Calu3 (cell line): ENCODE measurements around the gene NNAT. TPM values are rescaled to one million over a fixed set of nuclear protein-coding genes. Genes with fewer than 3 reads are reported as not detected.

Experiments used
- BruUV-seq: library from RNA; stranded (reverse); fragments of 400-500 nt; replicated peaks from 2 replicates; lab custom pipeline; 2021; lab: Mats Ljungman, UMichigan
- CTCF ChIA-PET: fragments of 300-600 bp; sonication (Branson Sonifier 250); formaldehyde crosslinking; loops from one replicate; lab custom pipeline; 2022; ENCODE audit warnings: antibody characterized with exemption; lab: Charles Lee
- DNase-seq: peaks from one replicate; pipeline ENCODE4 v3.0.0; 2022
- H3K27ac Mint-ChIP-seq: one replicate; pipeline ENCODE4 v1.8.0; 2022; ENCODE audit warnings: mixed read lengths; ENCODE audit not compliant: unreplicated experiment
- H3K27me3 Mint-ChIP-seq: one replicate; pipeline ENCODE4 v1.8.0; 2022; ENCODE audit warnings: mixed read lengths; ENCODE audit not compliant: unreplicated experiment
- H3K36me3 Mint-ChIP-seq: one replicate; pipeline ENCODE4 v1.8.0; 2022; ENCODE audit warnings: mild to moderate bottlenecking, moderate library complexity, mixed read lengths; ENCODE audit not compliant: insufficient read depth, unreplicated experiment
- H3K4me1 Mint-ChIP-seq: one replicate; pipeline ENCODE4 v1.8.0; 2022; ENCODE audit warnings: mild to moderate bottlenecking, low read depth, mixed read lengths; ENCODE audit not compliant: unreplicated experiment
- H3K4me3 Mint-ChIP-seq: one replicate; pipeline ENCODE4 v1.8.0; 2022; ENCODE audit warnings: mild to moderate bottlenecking, low read depth, moderate library complexity, mixed read lengths; ENCODE audit not compliant: unreplicated experiment
- H3K9me3 Mint-ChIP-seq: one replicate; pipeline ENCODE4 v1.8.0; 2022; ENCODE audit warnings: low read depth, mixed read lengths; ENCODE audit not compliant: unreplicated experiment
- CTCF ChIP-seq: fragments of 200-600 bp; IDR thresholded peaks from one replicate; pipeline ENCODE4 v1.8.0; 2022; ENCODE audit warnings: antibody characterized with exemption; ENCODE audit not compliant: unreplicated experiment
- intact Hi-C: fragments of 100-400 bp; cut with micrococcal nuclease; formaldehyde crosslinking; loops from one replicate; pipeline ENCODE4 v1.10.0; 2022; ENCODE audit not compliant: unreplicated experiment
- total RNA-seq: library from RNA; stranded (reverse); gene quantifications from 2 replicates; pipeline ENCODE4 v1.2.3, GENCODE V29; 2022

Gene NNAT
- total RNA-seq, 1 experiment from 2014 or later, result not detected

- intact Hi-C loops, result no loop called here
- no peak for TF ChIP-seq CTCF
- Mint-ChIP-seq H3K4me3 (no peak overlapping the region), H3K27me3 (peaks cover 21% of the 10 kb centered on the region), H3K27ac (no peak overlapping the region), H3K4me1 (no peaks in the 10 kb centered on the region), H3K9me3 (peaks cover 2% of the 10 kb centered on the region), H3K36me3 (no peaks in the 10 kb centered on the region)
- DNase-seq, result no peak
- BruUV-seq, result no TSS peak
- CTCF ChIA-PET, result no interaction called here
Observed at GRCh38 chr20:37494796-37495195, 26.3 kb upstream of the NNAT start.

GRCh38 chr20:37498066-37498665, 22.9 kb upstream of the NNAT start:
- H3K4me3 Mint-ChIP-seq, result no peak overlapping the region
- no peak for DNase-seq
- intact Hi-C loops, result no loop called here
- no TSS peak for BruUV-seq
- H3K36me3 Mint-ChIP-seq, result no peaks in the 10 kb centered on the region
- no peak for TF ChIP-seq CTCF
- H3K27me3 Mint-ChIP-seq, result no peaks in the 10 kb centered on the region
- no peaks in the 10 kb centered on the region for H3K9me3 Mint-ChIP-seq
- H3K4me1 Mint-ChIP-seq, result no peaks in the 10 kb centered on the region
- CTCF ChIA-PET, result interaction anchor here (0.6 to 1.2 kb wide), 2 partner anchors 9 to 23 kb away, joined by 3 to 4 read pairs; no protein-coding TSS in a partner anchor
- no peak overlapping the region for H3K27ac Mint-ChIP-seq

GRCh38 chr20:37500311-37500710, 20.7 kb upstream of the NNAT start:
- H3K27me3 Mint-ChIP-seq, result no peaks in the 10 kb centered on the region
- no peak overlapping the region for H3K27ac Mint-ChIP-seq
- TF ChIP-seq CTCF, result no peak
- BruUV-seq, result no TSS peak
- H3K9me3 Mint-ChIP-seq, result no peaks in the 10 kb centered on the region
- no peak for DNase-seq
- CTCF ChIA-PET, result no interaction called here
- no peaks in the 10 kb centered on the region for H3K4me1 Mint-ChIP-seq
- H3K4me3 Mint-ChIP-seq, result no peak overlapping the region
- no peaks in the 10 kb centered on the region for H3K36me3 Mint-ChIP-seq
- intact Hi-C loops, result no loop called here

GRCh38 chr20:37501940-37502339, 19.1 kb upstream of the NNAT start:
- no peak for DNase-seq
- CTCF ChIA-PET, result interaction anchor here (0.5 to 1.3 kb wide), 6 partner anchors 10 to 240 kb away, joined by 3 to 4 read pairs (median 3); no protein-coding TSS in a partner anchor
- H3K36me3 Mint-ChIP-seq, result no peaks in the 10 kb centered on the region
- TF ChIP-seq CTCF, result no peak
- intact Hi-C loops, result no loop called here
- H3K27ac Mint-ChIP-seq, result no peak overlapping the region
- no peaks in the 10 kb centered on the region for H3K27me3 Mint-ChIP-seq
- BruUV-seq, result no TSS peak
- no peaks in the 10 kb centered on the region for H3K4me1 Mint-ChIP-seq
- no peak overlapping the region for H3K4me3 Mint-ChIP-seq
- no peaks in the 10 kb centered on the region for H3K9me3 Mint-ChIP-seq
